OCI-LY3 (cell line): Measurements from ENCODE around the gene LRRC4.

Experiments used
- H2AFZ ChIP-seq: fragments of 200-600, 300-600 bp; shearing (Covaris generic); 2 replicates; pipeline ENCODE4 v1.6.0; 2014; ENCODE audit warnings: antibody characterized with exemption, low read depth, low read length
- H3K27ac ChIP-seq: fragments of 200-600, 300-600 bp; sonication (generic); 2 replicates; pipeline ENCODE4 v1.5.1; 2014; ENCODE audit warnings: mild to moderate bottlenecking, low read length, moderate library complexity, mixed read lengths
- H3K27me3 ChIP-seq: fragments of 200-600, 300-600 bp; sonication (generic); 2 replicates; pipeline ENCODE4 v1.6.1; 2014; ENCODE audit warnings: low read depth, low read length, mixed read lengths
- H3K36me3 ChIP-seq: fragments of 200-600, 300-600 bp; sonication (generic); replicated peaks from 2 replicates; pipeline ENCODE3; 2014; ENCODE audit warnings: low read depth, low read length, mixed read lengths
- H3K4me1 ChIP-seq: fragments of 300-600, 200-600 bp; sonication (generic); 2 replicates; pipeline ENCODE4 v1.6.1; 2014; ENCODE audit warnings: low read length, mixed read lengths
- H3K4me2 ChIP-seq: fragments of 200-600, 300-600 bp; sonication (generic); 2 replicates; pipeline ENCODE4 v1.6.1; 2014; ENCODE audit warnings: low read length, mixed read lengths
- H3K4me3 ChIP-seq: fragments of 300-600, 200-600 bp; sonication (generic); 2 replicates; pipeline ENCODE4 v1.5.1; 2014; ENCODE audit warnings: antibody characterized with exemption, mild to moderate bottlenecking, low read length, moderate library complexity
- H3K79me2 ChIP-seq: fragments of 300-600, 200-600 bp; shearing (Covaris generic); 2 replicates; pipeline ENCODE4 v1.6.1; 2014; ENCODE audit warnings: mild to moderate bottlenecking, low read length, mixed read lengths
- H3K9ac ChIP-seq: fragments of 300-600, 200-600 bp; shearing (Covaris generic); 2 replicates; pipeline ENCODE4 v1.6.0; 2014; ENCODE audit warnings: mild to moderate bottlenecking, low read length, moderate library complexity
- H3K9me3 ChIP-seq: fragments of 200-600, 300-600 bp; shearing (Covaris generic); 2 replicates; pipeline ENCODE4 v1.6.1; 2014; ENCODE audit warnings: low read length, mixed read lengths; ENCODE audit not compliant: insufficient read depth
- H4K20me1 ChIP-seq: fragments of 200-600, 300-600 bp; sonication (generic); 2 replicates; pipeline ENCODE4 v1.6.1; 2016; ENCODE audit warnings: low read length, mixed read lengths; ENCODE audit not compliant: insufficient read depth
- CTCF ChIP-seq: fragments of 200-600, 300-600 bp; sonication (generic); IDR thresholded peaks from 2 replicates; pipeline ENCODE4 v1.5.1; 2014; ENCODE audit warnings: antibody characterized with exemption, low read length, low read depth
- EZH2phosphoT487 ChIP-seq: fragments of 200-600 bp; shearing (Covaris generic); IDR thresholded peaks from 2 replicates; pipeline ENCODE4 v1.6.1; 2018; ENCODE audit warnings: antibody characterized with exemption, mixed run types, low read depth

Gene LRRC4

GRCh38 chr7:128010391-128011127 lies 20.7 kb downstream of the LRRC4 start:
- no peak overlapping the region for H3K9ac ChIP-seq
- H3K9me3 ChIP-seq: no peaks in the 10 kb centered on the region
- H3K36me3 ChIP-seq: peaks cover 18% of the 10 kb centered on the region
- 0 out of 2 replicates have a peak, but pooled peaks cover 4% of the 10 kb centered on the region for H3K79me2 ChIP-seq
- H2AFZ ChIP-seq: no peak overlapping the region
- H3K27me3 ChIP-seq: no peaks in the 10 kb centered on the region
- no peak overlapping the region for H3K4me3 ChIP-seq
- H3K4me2 ChIP-seq: no peak overlapping the region
- peaks cover 15% of the 10 kb centered on the region for H4K20me1 ChIP-seq
- H3K27ac ChIP-seq: no peak overlapping the region
- no peak for TF ChIP-seq EZH2phosphoT487
- peaks cover 1% of the 10 kb centered on the region for H3K4me1 ChIP-seq

GRCh38 chr7:128008744-128009143 lies 22.5 kb downstream of the LRRC4 start:
- Histone ChIP-seq H3K4me3 (no peak overlapping the region), H3K4me1 (peaks cover 19% of the 10 kb centered on the region), H3K79me2 (peaks cover 23% of the 10 kb centered on the region), H3K27me3 (no peaks in the 10 kb centered on the region), H3K9me3 (no peaks in the 10 kb centered on the region), H3K9ac (no peak overlapping the region), H3K4me2 (no peak overlapping the region), H3K36me3 (peaks cover 28% of the 10 kb centered on the region), H4K20me1 (peaks cover 33% of the 10 kb centered on the region), H2AFZ (no peak overlapping the region), H3K27ac (no peak overlapping the region)
- TF ChIP-seq CTCF (no peak), EZH2phosphoT487 (no peak)

GRCh38 chr7:128008141-128008540 lies 23.1 kb downstream of the LRRC4 start:
- Histone ChIP-seq H3K9me3 (no peaks in the 10 kb centered on the region), H4K20me1 (peaks cover 39% of the 10 kb centered on the region), H3K27me3 (no peaks in the 10 kb centered on the region), H3K9ac (no peak overlapping the region), H3K4me1 (peaks cover 25% of the 10 kb centered on the region), H3K79me2 (peaks cover 27% of the 10 kb centered on the region), H3K4me2 (no peak overlapping the region), H3K36me3 (peaks cover 28% of the 10 kb centered on the region), H2AFZ (no peak overlapping the region), H3K27ac (no peak overlapping the region), H3K4me3 (no peak overlapping the region)
- TF ChIP-seq CTCF: no peak
- no peak for TF ChIP-seq EZH2phosphoT487

- Histone ChIP-seq H3K27me3 (no peaks in the 10 kb centered on the region), H2AFZ (no peak overlapping the region), H3K79me2 (peaks cover 35% of the 10 kb centered on the region), H3K4me3 (no peak overlapping the region), H3K9me3 (no peaks in the 10 kb centered on the region), H4K20me1 (peaks cover 47% of the 10 kb centered on the region), H3K36me3 (peaks cover 28% of the 10 kb centered on the region), H3K4me2 (no peak overlapping the region), H3K9ac (no peak overlapping the region), H3K27ac (no peak overlapping the region), H3K4me1 (peaks cover 34% of the 10 kb centered on the region)
- TF ChIP-seq EZH2phosphoT487 (no peak), CTCF (no peak)
These were observed 23.9 kb downstream of the LRRC4 start for GRCh38 chr7:128007303-128007680.
